ENCODE measurements around the gene NHSL1.

NHSL1 gene

DNA sequence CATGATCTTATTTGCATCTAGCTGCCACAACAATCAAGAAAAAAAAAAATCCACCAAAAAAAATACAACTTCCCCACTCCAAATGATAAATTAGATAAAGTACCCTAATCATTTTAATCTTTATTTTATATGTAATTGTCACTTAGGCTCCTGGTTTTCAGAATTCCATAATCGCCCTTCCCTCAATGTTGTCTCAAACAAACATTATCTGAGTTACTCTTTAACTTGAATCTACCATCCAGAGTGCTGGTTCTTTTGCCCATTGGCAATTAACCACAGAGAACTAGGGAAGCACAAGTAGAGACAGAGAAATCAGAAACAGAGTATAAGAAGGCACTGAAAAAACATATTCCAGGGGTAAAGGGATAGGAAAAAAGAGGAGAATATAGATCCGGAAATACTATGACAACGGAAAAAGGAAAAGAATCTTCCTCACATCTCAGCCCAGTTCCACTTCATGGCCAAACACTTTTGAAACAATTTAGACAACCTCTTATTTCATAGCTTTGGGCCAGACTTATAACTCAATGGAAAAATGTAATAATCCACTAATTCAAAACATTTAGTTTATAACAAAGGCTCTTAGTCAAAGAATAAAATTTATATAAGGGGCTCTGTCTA, 861 bp upstream of the NHSL1 start:
- Histone ChIP-seq H4K20me1 (ENCODE audit: insufficient read depth, low read length) (no peaks in the 10 kb centered on the region), H3K4me2 (ENCODE audit: low read depth, low read length) (no peak overlapping the region), H3K27me3 (replicated peaks; ENCODE audit: insufficient read depth, low read length) (no peaks in the 10 kb centered on the region), H3K9ac (ENCODE audit: low read length) (no peak overlapping the region), H3K9me2 (replicated peaks; ENCODE audit: insufficient read depth, low read length) (no peaks in the 10 kb centered on the region), H3K79me2 (ENCODE audit: low read length) (no peaks in the 10 kb centered on the region), H3K27ac (ENCODE audit: low read length) (no peak overlapping the region), H3K36me3 (replicated peaks; ENCODE audit: insufficient read depth, low read length) (no peaks in the 10 kb centered on the region), H3K4me1 (ENCODE audit: low read length) (no peaks in the 10 kb centered on the region), H3K9me3 (replicated peaks; ENCODE audit: insufficient read depth, low read length) (no peaks in the 10 kb centered on the region), H3K4me3 (ENCODE audit: low read length) (no peak overlapping the region), H3F3A (ENCODE audit: insufficient read depth, low read length) (no peaks in the 10 kb centered on the region), H2AFZ (ENCODE audit: low read length) (no peak overlapping the region)
- no peak for DNase-seq
- TF ChIP-seq EZH2phosphoT487 (IDR thresholded peaks at IDR 0.05; ENCODE audit: low read length) (no peak), EZH2 (optimal IDR thresholded peaks at IDR 0.05; ENCODE audit: low read depth, low read length) (no peak)
- TF ChIP-seq, protein P1, sequence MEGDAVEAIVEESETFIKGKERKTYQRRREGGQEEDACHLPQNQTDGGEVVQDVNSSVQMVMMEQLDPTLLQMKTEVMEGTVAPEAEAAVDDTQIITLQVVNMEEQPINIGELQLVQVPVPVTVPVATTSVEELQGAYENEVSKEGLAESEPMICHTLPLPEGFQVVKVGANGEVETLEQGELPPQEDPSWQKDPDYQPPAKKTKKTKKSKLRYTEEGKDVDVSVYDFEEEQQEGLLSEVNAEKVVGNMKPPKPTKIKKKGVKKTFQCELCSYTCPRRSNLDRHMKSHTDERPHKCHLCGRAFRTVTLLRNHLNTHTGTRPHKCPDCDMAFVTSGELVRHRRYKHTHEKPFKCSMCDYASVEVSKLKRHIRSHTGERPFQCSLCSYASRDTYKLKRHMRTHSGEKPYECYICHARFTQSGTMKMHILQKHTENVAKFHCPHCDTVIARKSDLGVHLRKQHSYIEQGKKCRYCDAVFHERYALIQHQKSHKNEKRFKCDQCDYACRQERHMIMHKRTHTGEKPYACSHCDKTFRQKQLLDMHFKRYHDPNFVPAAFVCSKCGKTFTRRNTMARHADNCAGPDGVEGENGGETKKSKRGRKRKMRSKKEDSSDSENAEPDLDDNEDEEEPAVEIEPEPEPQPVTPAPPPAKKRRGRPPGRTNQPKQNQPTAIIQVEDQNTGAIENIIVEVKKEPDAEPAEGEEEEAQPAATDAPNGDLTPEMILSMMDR (IDR thresholded peaks at IDR 0.05; ENCODE audit: low read length) = no peak

DNA sequence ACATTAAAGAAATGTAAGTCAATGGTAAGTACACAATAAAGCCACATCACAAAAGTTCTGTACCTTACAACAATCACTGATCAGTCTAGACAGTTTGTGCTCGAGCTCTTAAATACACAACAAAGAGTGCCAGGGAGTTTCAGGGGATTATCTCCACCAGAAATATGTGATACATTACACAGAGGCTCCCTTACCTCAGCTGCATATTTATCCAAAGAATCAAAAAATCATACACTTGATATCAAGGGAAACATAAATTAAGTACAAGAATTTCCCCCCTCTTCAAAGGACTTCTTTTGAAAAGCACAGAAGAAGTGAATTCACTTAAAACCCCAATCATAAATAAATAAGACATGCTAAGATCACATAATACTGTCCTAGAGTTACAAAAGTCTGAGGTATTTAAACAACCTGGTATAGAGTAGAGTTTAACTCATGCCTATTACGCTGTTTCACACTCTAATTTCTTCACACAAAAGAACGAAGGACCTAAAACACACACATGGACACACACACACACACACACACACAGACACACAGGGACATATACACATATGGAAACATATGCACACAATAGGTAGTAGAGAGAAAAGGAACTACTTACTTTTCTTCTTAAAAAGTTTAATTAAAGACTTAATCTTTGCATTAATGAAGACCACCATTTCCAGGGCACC, 528 bp downstream of the NHSL1 start:
- H4K20me1 ChIP-seq (ENCODE audit: insufficient read depth, low read length) = no peaks in the 10 kb centered on the region
- no peak for DNase-seq
- no peaks in the 10 kb centered on the region for H3K36me3 ChIP-seq (replicated peaks; ENCODE audit: insufficient read depth, low read length)
- no peak for TF ChIP-seq EZH2phosphoT487 (IDR thresholded peaks at IDR 0.05; ENCODE audit: low read length)
- TF ChIP-seq EZH2 (optimal IDR thresholded peaks at IDR 0.05; ENCODE audit: low read depth, low read length) = no peak
- TF ChIP-seq, protein P1 (IDR thresholded peaks at IDR 0.05; ENCODE audit: low read length) = no peak
- no peaks in the 10 kb centered on the region for H3K79me2 ChIP-seq (ENCODE audit: low read length)
- H3K27me3 ChIP-seq (replicated peaks; ENCODE audit: insufficient read depth, low read length) = no peaks in the 10 kb centered on the region
- no peaks in the 10 kb centered on the region for H3K4me1 ChIP-seq (ENCODE audit: low read length)
- no peaks in the 10 kb centered on the region for H3K9me2 ChIP-seq (replicated peaks; ENCODE audit: insufficient read depth, low read length)
- H3K4me3 ChIP-seq (ENCODE audit: low read length) = no peak overlapping the region
- H2AFZ ChIP-seq (ENCODE audit: low read length) = no peak overlapping the region
- H3F3A ChIP-seq (ENCODE audit: insufficient read depth, low read length) = no peaks in the 10 kb centered on the region
- no peak overlapping the region for H3K27ac ChIP-seq (ENCODE audit: low read length)
- H3K4me2 ChIP-seq (ENCODE audit: low read depth, low read length) = no peak overlapping the region
- H3K9me3 ChIP-seq (replicated peaks; ENCODE audit: insufficient read depth, low read length) = no peaks in the 10 kb centered on the region
- no peak overlapping the region for H3K9ac ChIP-seq (ENCODE audit: low read length)

DNA sequence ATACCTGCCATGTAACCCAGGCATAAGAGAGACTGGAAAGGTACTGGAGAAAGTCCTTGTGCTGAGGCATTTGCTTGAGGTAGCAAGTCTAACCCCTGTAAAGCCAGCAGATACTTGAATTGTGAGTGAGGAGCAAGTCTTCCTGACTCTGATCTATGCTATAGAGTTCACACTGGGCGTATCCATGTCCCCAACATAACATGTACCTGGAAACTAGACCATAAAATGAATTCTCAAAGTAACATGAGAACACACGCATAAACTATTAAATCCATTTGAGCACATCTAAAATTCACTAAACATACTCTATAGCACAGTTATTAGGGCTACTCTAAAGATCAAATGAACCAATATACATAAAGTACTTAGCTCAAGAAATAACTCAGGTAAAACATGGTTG, 2.0 kb downstream of the NHSL1 start:
- H3K27ac ChIP-seq (ENCODE audit: low read length) = no peak overlapping the region
- no peak overlapping the region for H3K4me2 ChIP-seq (ENCODE audit: low read depth, low read length)
- H3K36me3 ChIP-seq (replicated peaks; ENCODE audit: insufficient read depth, low read length) = no peaks in the 10 kb centered on the region
- no peaks in the 10 kb centered on the region for H3K9me3 ChIP-seq (replicated peaks; ENCODE audit: insufficient read depth, low read length)
- H3K79me2 ChIP-seq (ENCODE audit: low read length) = no peaks in the 10 kb centered on the region
- H3K27me3 ChIP-seq (replicated peaks; ENCODE audit: insufficient read depth, low read length) = no peaks in the 10 kb centered on the region
- TF ChIP-seq, protein P1 (IDR thresholded peaks at IDR 0.05; ENCODE audit: low read length) = no peak
- TF ChIP-seq EZH2phosphoT487 (IDR thresholded peaks at IDR 0.05; ENCODE audit: low read length) (no peak), EZH2 (optimal IDR thresholded peaks at IDR 0.05; ENCODE audit: low read depth, low read length) (no peak)
- H3K4me1 ChIP-seq (ENCODE audit: low read length) = no peaks in the 10 kb centered on the region
- H4K20me1 ChIP-seq (ENCODE audit: insufficient read depth, low read length) = no peaks in the 10 kb centered on the region
- no peak for DNase-seq
- no peak overlapping the region for H3K4me3 ChIP-seq (ENCODE audit: low read length)
- H3F3A ChIP-seq (ENCODE audit: insufficient read depth, low read length) = no peaks in the 10 kb centered on the region
- no peak overlapping the region for H3K9ac ChIP-seq (ENCODE audit: low read length)
- no peak overlapping the region for H2AFZ ChIP-seq (ENCODE audit: low read length)
- H3K9me2 ChIP-seq (replicated peaks; ENCODE audit: insufficient read depth, low read length) = no peaks in the 10 kb centered on the region

All from MM.1S (cell line).